H9 (cell line): ENCODE data around the gene CFAP97. TPM values are rescaled to one million over a fixed set of nuclear protein-coding genes. Genes with fewer than 3 reads are reported as not detected.

Source experiments
- DNase-seq: peaks from one replicate; pipeline ENCODE4 v3.0.0-alpha.2; 2017
- H2AFZ ChIP-seq: one replicate; pipeline ENCODE4 v1.6.1; 2013; ENCODE audit warnings: mild to moderate bottlenecking, low read length, control low read depth, moderate library complexity
- H2AK5ac ChIP-seq: 2 replicates; pipeline ENCODE4 v1.6.1; 2013; ENCODE audit warnings: low read length, control low read depth, mixed read lengths; ENCODE audit not compliant: insufficient read length
- H2BK120ac ChIP-seq: one replicate; pipeline ENCODE4 v1.6.1; 2013; ENCODE audit warnings: low read depth, mild to moderate bottlenecking, low read length, control low read depth, inconsistent platforms; ENCODE audit not compliant: poor library complexity, severe bottlenecking
- H2BK12ac ChIP-seq: 2 replicates; pipeline ENCODE4 v1.6.1; 2013; ENCODE audit warnings: low read length, control low read depth, mixed read lengths, low read depth; ENCODE audit not compliant: insufficient read length
- H2BK15ac ChIP-seq: 2 replicates; pipeline ENCODE4 v1.6.1; 2013; ENCODE audit warnings: low read depth, low read length, control low read depth
- H2BK20ac ChIP-seq: one replicate; pipeline ENCODE4 v1.6.1; 2013; ENCODE audit warnings: low read depth, mild to moderate bottlenecking, low read length, control low read depth, inconsistent platforms; ENCODE audit not compliant: poor library complexity, severe bottlenecking
- H2BK5ac ChIP-seq: 2 replicates; pipeline ENCODE4 v1.6.1; 2013; ENCODE audit warnings: low read length, control low read depth, mixed read lengths; ENCODE audit not compliant: insufficient read length
- H3K14ac ChIP-seq: 2 replicates; pipeline ENCODE4 v1.6.1; 2013; ENCODE audit warnings: low read length, control low read depth; ENCODE audit not compliant: insufficient read depth
- H3K18ac ChIP-seq: 2 replicates; pipeline ENCODE4 v1.6.1; 2013; ENCODE audit warnings: low read depth, mild to moderate bottlenecking, mixed read lengths, low read length, control low read depth; ENCODE audit not compliant: insufficient read length
- H3K23ac ChIP-seq: 2 replicates; pipeline ENCODE4 v1.6.1; 2013; ENCODE audit warnings: low read length, control low read depth, mixed read lengths, low read depth; ENCODE audit not compliant: insufficient read length
- H3K23me2 ChIP-seq: 2 replicates; pipeline ENCODE4 v1.6.1; 2013; ENCODE audit warnings: low read depth, mild to moderate bottlenecking, mixed read lengths, low read length, control low read depth; ENCODE audit not compliant: insufficient read length, poor library complexity, severe bottlenecking
- H3K27ac ChIP-seq: 2 replicates; pipeline ENCODE4 v1.5.1; 2013; ENCODE audit warnings: low read length, control low read depth, mixed read lengths, low read depth; ENCODE audit not compliant: insufficient read length
- H3K27me3 ChIP-seq: 2 replicates; pipeline ENCODE4 v1.6.1; 2013; ENCODE audit warnings: low read length, control low read depth, inconsistent platforms; ENCODE audit not compliant: insufficient read depth
- H3K4ac ChIP-seq: 2 replicates; pipeline ENCODE4 v1.6.1; 2013; ENCODE audit warnings: low read depth, mild to moderate bottlenecking, control low read depth, inconsistent platforms, low read length, moderate library complexity
- H3K4me1 ChIP-seq: 2 replicates; pipeline ENCODE4 v1.6.1; 2013; ENCODE audit warnings: low read length, control low read depth, inconsistent platforms; ENCODE audit not compliant: insufficient read depth
- H3K4me2 ChIP-seq: 2 replicates; pipeline ENCODE4 v1.6.1; 2013; ENCODE audit warnings: low read length, control low read depth, mixed read lengths; ENCODE audit not compliant: insufficient read length, insufficient read depth
- H3K56ac ChIP-seq: 2 replicates; pipeline ENCODE4 v1.6.1; 2013; ENCODE audit warnings: low read depth, mild to moderate bottlenecking, mixed read lengths, low read length, control low read depth; ENCODE audit not compliant: insufficient read length
- H3K79me1 ChIP-seq: 2 replicates; pipeline ENCODE4 v1.6.1; 2013; ENCODE audit warnings: low read depth, mild to moderate bottlenecking, moderate library complexity, low read length, control low read depth, inconsistent platforms; ENCODE audit not compliant: insufficient read depth, poor library complexity, severe bottlenecking
- H3K79me2 ChIP-seq: 2 replicates; pipeline ENCODE4 v1.6.1; 2013; ENCODE audit warnings: low read length, control low read depth, inconsistent platforms; ENCODE audit not compliant: insufficient read depth
- H3K9ac ChIP-seq: 2 replicates; pipeline ENCODE4 v1.6.1; 2013; ENCODE audit warnings: low read length, control low read depth, mixed read lengths; ENCODE audit not compliant: insufficient read length; ENCODE audit errors: extremely low read depth
- H3K9me3 ChIP-seq: one replicate; pipeline ENCODE4 v1.6.1; 2013; ENCODE audit warnings: low read depth, low read length, inconsistent platforms; ENCODE audit not compliant: control insufficient read depth
- H3T11ph ChIP-seq: one replicate; pipeline ENCODE4 v1.6.1; 2013; ENCODE audit warnings: mild to moderate bottlenecking, low read length, control low read depth, inconsistent platforms
- H4K20me1 ChIP-seq: one replicate; pipeline ENCODE4 v1.6.1; 2013; ENCODE audit not compliant: control insufficient read depth, insufficient read length, insufficient read depth
- H4K5ac ChIP-seq: 2 replicates; pipeline ENCODE4 v1.6.1; 2013; ENCODE audit warnings: low read depth, mild to moderate bottlenecking, mixed read lengths, low read length, control low read depth; ENCODE audit not compliant: insufficient read length
- H4K8ac ChIP-seq: replicated peaks from 2 replicates; pipeline ENCODE4 v1.6.1; 2013; ENCODE audit warnings: low read length, control low read depth, mixed read lengths, low read depth; ENCODE audit not compliant: insufficient read length
- H4K91ac ChIP-seq: 2 replicates; pipeline ENCODE4 v1.6.1; 2013; ENCODE audit warnings: low read depth, mild to moderate bottlenecking, moderate library complexity, mixed read lengths, low read length, control low read depth; ENCODE audit not compliant: insufficient read length
- H3K27ac Mint-ChIP-seq, 3 experiments: 2 replicates in 2 of 3; 3 replicates in 1 of 3; pipeline ENCODE4 v1.8.0; 2020 to 2021; ENCODE audit warnings: mixed read lengths in 3 of 3, mild to moderate bottlenecking in 1 of 3, moderate library complexity in 1 of 3
- H3K27me3 Mint-ChIP-seq: 2 replicates; pipeline ENCODE4 v1.8.0; 2021; ENCODE audit warnings: low read depth, mild to moderate bottlenecking, moderate library complexity, mixed read lengths
- H3K36me3 Mint-ChIP-seq, 3 experiments: 2 replicates in 2 of 3; 3 replicates in 1 of 3; pipeline ENCODE4 v1.8.0; 2020 to 2021; ENCODE audit warnings: low read depth in 3 of 3, mixed read lengths in 3 of 3; ENCODE audit not compliant: insufficient read depth in 1 of 3
- H3K4me1 Mint-ChIP-seq, 2 experiments: 2 replicates each; pipeline ENCODE4 v1.8.0; 2020; ENCODE audit warnings: mixed read lengths in 2 of 2
- H3K4me3 Mint-ChIP-seq, 2 experiments: 2 replicates in 1 of 2; 3 replicates in 1 of 2; pipeline ENCODE4 v1.8.0; 2020 to 2021; ENCODE audit warnings: mild to moderate bottlenecking in 2 of 2, mixed read lengths in 2 of 2, moderate library complexity in 1 of 2
- H3K9me3 Mint-ChIP-seq, 2 experiments: 2 replicates in 1 of 2; 3 replicates in 1 of 2; pipeline ENCODE4 v1.8.0; 2020; ENCODE audit warnings: mild to moderate bottlenecking in 2 of 2, mixed read lengths in 2 of 2, moderate library complexity in 1 of 2
- WGBS: extraction: QIAGEN DNeasy Blood & Tissue Kit; methylation state at CpG from one replicate; pipeline ENCODE4 v1.1.7; 2013; ENCODE audit warnings: missing lambda C conversion rate, low lambda C conversion rate, mixed read lengths; ENCODE audit not compliant: insufficient read length; ENCODE audit errors: extremely low coverage; 5-methylcytosine and 5-hydroxymethylcytosine counted together
- total RNA-seq: library from RNA; stranded (reverse); gene quantifications from 2 replicates; pipeline ENCODE4 v1.2.1, GENCODE V29; 2021
- TF ChIP-seq, protein P1 (sequence below): fragments of 200-600 bp; sonication (generic); conservative IDR thresholded peaks from 3 replicates; pipeline ENCODE4 v1.8.0; 2021; ENCODE audit warnings: antibody characterized with exemption, mild to moderate bottlenecking

CFAP97 gene
- total RNA-seq, 1 experiment from 2014 or later = 39.3 TPM

DNA sequence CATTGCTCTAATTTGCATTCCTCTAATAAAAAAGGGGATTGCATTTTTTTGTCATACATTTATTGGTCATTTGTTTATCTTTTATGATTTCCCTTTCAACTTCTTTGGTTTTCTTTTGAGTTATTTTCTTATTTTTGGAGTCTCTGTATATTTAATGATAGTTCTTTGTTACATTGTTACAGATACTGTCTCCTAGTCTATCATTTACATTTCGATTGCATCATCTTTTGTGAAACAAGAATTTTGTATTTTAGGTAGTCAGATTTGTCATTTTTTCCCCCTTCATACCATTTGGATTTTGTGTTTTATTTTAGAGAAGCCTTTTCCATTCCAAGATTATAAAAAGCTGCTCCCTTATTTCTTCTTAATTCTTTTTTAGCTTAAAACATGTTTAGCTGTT is 42.7 kb upstream of the CFAP97 start:
- Histone ChIP-seq H3K4me1 (no peaks in the 10 kb centered on the region), H2AFZ (no peak overlapping the region), H3K4ac (no peak overlapping the region), H3K27me3 (no peaks in the 10 kb centered on the region), H3T11ph (no peak overlapping the region), H3K23me2 (no peaks in the 10 kb centered on the region), H4K91ac (no peak overlapping the region), H3K18ac (no peak overlapping the region), H3K79me1 (no peaks in the 10 kb centered on the region), H2BK15ac (no peak overlapping the region), H3K56ac (no peak overlapping the region), H4K20me1 (no peaks in the 10 kb centered on the region), H2BK5ac (no peak overlapping the region), H3K9ac (no peak overlapping the region), H3K9me3 (no peaks in the 10 kb centered on the region), H2BK12ac (no peak overlapping the region), H2BK20ac (no peak overlapping the region), H3K14ac (no peak overlapping the region), H3K4me2 (no peak overlapping the region), H4K5ac (no peak overlapping the region), H2BK120ac (no peak overlapping the region), H4K8ac (no peak overlapping the region), H3K79me2 (no peaks in the 10 kb centered on the region), H3K23ac (no peak overlapping the region), H3K27ac (no peak overlapping the region), H2AK5ac (no peak overlapping the region)
- no CpG with 5 or more reads among the region's 1 CpG for WGBS
- H3K4me1 Mint-ChIP-seq = peaks cover 3 to 19% of the 10 kb centered on the region in 2 experiments
- peaks cover 4 to 22% (median 15%) of the 10 kb centered on the region in 3 experiments; a peak in 5 of 7 replicates for H3K36me3 Mint-ChIP-seq
- H3K27me3 Mint-ChIP-seq = no peaks in the 10 kb centered on the region
- DNase-seq = no peak
- no peak overlapping the region for H3K4me3 Mint-ChIP-seq
- H3K9me3 Mint-ChIP-seq = peaks cover under 1 to 7% of the 10 kb centered on the region in 2 experiments; a peak in 2 of 5 replicates
- TF ChIP-seq, protein P1, sequence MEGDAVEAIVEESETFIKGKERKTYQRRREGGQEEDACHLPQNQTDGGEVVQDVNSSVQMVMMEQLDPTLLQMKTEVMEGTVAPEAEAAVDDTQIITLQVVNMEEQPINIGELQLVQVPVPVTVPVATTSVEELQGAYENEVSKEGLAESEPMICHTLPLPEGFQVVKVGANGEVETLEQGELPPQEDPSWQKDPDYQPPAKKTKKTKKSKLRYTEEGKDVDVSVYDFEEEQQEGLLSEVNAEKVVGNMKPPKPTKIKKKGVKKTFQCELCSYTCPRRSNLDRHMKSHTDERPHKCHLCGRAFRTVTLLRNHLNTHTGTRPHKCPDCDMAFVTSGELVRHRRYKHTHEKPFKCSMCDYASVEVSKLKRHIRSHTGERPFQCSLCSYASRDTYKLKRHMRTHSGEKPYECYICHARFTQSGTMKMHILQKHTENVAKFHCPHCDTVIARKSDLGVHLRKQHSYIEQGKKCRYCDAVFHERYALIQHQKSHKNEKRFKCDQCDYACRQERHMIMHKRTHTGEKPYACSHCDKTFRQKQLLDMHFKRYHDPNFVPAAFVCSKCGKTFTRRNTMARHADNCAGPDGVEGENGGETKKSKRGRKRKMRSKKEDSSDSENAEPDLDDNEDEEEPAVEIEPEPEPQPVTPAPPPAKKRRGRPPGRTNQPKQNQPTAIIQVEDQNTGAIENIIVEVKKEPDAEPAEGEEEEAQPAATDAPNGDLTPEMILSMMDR = no peak
- H3K27ac Mint-ChIP-seq = peak overlapping the region in 1 of 3 experiments; percentile 88; a peak in 3 of 7 replicates
